ENCODE results near the gene MAPK8.

MAPK8 gene

DNA sequence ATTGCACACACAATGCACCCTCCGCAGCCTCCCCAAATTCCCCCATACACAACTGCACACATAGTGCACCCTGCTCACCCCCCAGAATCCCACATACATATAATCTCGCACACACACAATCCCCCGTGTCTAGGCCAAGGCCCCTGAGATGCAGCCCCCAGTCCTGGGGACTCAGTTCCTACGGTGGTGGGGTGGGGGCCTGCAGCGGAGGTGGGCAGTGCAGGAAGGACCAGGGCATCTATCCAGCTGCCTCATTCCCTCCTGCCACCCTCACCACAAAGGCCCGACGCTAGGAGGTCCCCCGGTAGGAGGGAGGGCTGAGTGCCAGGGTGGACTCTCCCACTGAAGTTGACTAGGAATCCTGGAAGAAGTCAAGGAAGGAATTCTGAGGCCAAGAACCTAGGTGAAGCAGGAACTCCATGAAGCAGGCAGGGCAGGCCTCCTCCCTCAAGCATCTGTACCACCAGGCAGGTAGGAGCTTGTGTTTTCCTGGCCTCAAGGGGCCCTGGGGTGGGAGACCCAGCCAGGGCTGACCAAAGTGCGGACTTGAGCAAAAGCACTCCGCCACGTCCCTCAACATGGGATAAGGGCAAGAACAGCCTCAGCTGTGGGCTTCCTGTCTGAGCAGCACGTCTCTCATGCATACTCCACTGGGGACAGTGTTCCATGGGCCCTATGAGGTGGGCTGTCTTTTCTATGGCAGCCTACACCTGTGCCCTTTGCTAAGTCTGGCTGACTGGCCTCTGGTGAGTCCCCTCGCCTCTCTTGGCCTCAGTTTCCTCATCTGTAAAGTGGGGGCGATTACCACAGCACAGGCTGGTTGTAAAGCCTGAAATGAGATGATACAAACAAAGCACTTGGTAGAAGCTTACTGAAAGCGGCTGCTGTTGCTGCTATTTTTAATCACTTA, 145.7 kb downstream of the MAPK8 start:
- DNase-seq: no peak

- DNase-seq: no peak
Measured at GRCh38 chr10:48452879-48453412, 146.5 kb downstream of the MAPK8 start.

DNA sequence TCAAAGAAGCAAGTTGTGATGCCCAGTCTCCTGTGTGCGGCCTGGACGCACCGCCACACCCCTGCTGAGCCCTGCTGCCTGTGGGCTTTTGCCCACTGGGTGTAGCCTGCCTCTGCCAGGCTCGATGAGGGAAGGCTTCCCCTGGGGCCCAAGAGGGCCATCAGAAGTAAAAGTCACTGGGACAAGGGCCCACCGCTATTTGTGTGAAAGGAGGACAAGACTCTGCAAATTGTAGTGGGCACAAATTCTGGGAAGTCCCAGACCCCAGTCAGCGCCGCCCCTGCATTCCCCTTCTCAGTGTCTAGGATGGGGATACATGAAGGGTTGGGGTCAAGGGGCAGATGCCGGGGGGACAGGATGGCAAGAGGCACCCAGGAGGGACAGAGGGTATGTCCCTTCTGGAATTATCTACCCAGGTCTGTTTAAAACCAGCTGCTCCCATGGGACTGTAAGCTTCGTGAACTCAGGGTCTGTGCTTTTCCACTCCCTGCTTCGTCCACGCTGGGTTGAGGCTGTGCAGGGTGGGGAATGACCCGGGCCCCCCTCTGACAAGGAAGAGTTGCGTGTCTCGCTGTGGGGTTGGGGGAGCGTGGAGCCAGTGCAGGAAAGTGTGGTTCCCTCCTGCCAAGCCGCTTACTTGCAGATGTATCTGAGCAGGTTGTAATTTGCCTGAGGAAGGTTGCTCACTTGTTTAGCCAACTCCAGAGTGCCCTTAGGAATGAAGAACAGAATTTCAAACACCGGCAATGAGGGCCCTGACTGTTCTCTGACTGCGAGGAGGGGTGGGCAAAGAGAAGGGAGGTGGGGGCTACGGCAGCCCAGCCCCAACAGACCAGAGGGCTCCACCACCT, 147.2 kb downstream of the MAPK8 start:
- DNase-seq: no peak

GRCh38 chr10:48454302-48455054, 148.0 kb downstream of the MAPK8 start:
- DNase-seq: no peak

DNA sequence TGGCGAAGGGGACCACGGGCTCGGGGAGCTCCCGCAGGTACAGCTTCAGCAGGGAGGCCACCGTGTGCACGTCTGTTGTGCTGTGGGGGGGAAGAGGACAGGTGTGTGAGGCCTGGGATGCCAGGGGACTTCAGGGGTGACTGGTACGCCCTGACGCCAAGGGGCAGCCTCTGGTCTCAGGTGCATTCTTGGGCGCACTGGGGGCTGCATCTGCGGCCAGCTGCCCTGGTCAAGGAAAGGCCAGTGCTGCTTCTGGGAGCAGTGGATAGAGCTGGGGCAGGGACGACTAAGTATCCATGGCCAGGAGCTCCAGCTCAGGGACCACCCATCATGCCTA, 148.5 kb downstream of the MAPK8 start:
- DNase-seq: no peak

DNA sequence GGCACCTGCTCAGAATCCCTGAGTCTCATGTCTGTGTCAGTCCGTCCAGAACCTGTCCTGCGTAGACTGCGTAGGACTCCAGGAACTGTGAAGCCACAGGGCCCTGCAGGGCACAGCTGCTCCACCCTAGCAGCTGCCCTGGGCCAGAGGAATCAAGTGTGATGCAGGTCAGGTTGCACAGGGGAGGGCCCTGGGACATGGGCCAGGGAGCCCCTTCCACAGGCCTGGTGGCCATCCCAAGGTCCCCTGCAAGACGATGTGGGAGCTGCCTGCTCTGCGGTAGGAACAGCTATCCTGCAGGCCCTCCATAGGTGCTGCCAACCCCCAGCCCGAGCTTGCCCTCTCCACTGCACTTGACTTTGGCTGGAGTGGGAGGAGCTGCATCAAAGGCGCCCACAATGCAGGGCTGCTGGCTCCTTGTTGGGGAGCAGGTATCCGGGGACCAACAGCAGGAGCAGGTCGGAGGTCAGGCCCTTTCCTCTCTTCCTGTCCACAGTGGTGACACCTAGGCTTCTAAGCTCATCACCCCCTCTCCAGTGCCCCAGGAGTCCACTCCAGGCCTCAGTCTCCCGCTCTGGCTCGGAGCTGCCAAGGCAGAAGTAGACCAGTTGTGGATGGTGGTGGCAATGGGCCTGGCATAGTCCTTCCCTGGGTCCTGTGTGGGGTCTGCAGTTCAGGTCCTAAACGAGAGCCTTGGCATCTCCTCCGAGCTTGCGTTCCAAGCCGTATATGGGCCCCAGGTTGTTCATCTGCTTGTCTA, 149.1 kb downstream of the MAPK8 start:
- DNase-seq: no peak

DNA sequence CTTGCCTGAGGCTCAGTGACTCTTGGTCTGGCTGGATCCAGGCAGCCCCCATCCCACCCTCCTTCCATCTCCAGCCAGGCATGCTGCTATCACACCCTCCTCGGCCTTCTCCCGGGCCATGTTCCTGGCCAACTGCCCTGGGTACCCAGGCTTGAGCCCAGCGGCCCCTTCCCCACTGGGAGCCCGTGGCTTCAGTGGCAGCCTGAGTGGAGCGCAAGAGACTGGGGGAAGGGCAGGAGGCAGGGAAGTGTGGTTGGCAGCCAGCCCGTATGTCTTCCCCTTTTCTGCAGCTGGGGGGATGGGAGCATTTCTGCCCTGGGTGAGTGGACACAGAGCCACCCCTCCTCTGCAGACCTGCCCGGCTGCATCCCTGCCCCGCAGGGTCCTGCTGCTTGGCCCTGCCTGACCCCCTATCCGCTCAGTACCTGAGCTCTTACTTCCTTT, 149.9 kb downstream of the MAPK8 start:
- no peak for DNase-seq

DNA sequence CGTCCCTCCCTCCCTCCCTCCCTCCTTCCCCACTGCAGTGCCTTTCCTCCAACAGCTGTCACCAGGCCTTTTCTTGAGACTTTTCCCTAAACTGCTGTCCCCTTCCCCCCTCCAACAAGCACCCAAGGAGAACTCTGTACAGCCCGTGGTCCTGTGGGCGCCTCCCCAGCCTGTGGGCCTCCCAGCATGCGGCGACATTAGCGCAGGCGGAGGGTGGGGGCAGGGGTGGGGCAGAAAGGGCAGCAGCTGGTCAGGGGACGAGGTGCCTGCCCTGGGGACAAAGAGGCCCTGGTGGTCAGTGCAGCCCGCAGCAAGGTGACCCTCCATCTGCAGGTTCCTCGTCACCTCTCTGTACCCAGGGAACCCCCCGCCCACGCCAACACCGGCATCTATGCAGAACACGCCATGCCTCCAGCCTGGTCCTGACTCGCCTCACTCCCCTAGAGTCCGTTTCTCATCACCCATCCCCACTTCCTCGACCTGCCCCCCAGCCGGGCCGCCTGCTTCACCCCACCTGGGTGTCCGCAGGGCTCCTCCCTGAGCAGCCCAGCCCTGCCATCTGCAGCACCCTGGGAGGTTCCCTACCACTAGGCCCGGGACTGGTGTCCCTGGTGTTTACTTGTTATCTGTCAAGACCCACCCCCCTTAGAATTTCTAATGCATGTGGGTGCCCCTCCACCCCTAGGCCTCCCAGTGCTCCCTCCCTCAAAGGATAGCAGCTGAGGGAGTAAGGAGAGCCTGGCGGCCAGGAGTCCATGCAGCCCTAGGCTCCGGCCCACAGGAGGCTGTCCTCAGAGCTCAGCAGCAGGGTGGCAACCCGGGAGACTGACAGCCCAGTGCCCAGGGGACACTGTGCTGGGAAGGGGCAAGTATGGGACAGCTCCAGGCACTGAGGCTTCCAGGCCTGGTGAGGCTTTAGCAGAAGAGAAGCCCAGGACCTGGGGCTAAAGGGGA, 150.6 kb downstream of the MAPK8 start:
- DNase-seq: no peak

- no peak for DNase-seq
Measured at GRCh38 chr10:48457949-48458661, 151.6 kb downstream of the MAPK8 start.

DNA sequence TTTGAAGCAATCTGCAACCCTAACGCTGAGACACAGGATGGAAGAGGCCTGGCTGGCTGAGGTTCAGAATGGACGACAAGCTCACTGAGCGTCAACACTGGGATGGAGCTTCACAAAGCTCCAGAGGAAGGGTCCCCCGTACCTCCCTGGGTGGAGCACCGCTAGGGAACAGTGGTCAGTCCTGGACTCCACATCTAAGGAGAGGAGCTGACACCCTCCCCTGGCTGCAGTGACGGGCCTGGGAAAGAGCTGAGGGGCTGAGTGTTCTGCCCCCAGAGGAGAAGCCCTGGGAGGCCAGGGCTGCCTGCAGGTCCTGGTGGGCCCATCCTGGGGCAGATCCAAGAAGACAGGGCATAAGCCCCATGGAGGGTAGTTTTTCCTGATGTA, 152.2 kb downstream of the MAPK8 start:
- DNase-seq: no peak

DNA sequence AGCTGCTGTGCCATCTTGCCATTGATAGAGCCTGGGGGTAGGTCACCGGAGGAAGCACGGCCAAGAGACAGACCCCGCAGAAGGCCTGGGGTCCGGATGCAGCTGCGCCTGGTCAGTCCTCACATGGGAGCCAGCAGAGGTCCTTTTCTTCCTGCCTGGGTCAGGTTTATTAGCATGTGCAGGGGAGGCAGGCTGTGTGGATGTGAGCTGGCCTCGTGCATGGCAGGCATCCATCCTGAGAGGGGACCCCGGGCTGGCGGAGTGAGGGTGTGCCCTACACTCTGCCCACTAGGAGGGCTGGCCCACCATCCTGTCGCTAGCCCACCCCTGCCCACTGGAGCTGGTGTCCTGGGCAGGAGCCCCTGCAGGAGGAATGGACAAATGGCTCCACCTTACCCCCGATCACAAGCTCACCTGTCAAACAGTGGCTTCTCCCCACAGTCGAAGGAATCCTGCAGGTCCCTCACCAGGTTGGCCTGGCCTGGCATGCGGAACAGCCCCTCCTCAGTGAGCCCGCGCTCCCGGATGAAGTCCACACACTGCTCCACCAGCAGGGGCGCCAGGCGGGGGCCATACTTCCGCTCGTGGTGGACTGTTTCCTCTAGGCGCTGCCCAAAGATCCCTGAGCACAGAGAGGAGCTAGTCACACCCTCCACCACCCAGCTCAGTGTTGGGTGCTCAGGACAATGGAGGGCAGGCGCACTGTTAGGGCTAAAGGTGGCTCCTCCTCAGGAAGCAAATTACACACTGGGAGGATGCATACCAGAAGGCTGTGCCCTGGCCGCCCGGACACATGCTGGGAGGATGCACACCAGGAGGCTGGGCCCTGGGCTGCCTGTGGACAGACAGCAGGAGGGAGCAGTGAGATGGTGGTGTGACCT, 153.0 kb downstream of the MAPK8 start:
- DNase-seq: no peak

DNA sequence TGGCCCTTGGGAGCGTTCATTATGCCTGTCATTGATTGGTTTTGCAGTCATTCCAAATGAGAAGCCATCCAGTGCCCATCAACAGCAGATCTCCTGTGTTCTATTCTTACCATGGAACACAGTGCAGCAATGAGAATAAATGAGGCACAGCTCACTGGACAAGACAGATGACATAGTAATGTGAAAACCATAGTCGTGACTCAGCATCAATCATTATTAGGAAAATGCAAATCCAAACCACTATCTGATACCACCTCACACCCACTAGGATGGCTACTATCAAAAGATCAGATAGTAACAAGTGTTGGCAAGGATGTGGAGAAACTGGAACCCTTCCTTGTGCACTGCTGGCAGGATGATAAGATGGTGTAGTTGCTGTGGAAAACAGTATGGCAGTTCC, 153.7 kb downstream of the MAPK8 start:
- DNase-seq: no peak

GRCh38 chr10:48461623-48462481, 155.4 kb downstream of the MAPK8 start:
- DNase-seq: no peak

DNA sequence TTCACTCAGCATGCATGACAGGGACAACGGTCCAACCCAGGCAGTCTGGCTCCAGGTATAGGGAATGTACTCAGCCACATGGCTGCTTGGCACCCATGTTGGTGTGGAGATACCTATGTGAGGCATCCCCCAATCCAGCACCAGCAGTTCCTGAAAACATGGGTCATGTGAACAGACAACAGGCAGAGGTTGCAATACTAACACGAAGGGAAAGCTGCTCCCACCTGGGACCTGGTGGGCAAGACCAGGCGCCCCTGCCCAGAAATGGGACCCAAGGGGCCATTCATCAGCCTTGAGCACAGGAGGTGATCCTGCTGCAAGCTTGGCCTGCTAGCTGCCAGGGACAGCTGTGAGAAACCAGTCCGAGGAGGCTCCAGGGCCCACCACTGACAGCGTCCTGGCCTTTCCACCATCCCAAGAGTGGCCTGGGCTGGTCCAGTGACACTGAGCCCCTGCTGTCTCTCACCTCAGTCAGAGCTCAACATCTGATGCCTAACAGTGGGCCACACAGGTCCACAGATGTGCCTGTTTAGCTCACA, 156.1 kb downstream of the MAPK8 start:
- DNase-seq: no peak

DNA sequence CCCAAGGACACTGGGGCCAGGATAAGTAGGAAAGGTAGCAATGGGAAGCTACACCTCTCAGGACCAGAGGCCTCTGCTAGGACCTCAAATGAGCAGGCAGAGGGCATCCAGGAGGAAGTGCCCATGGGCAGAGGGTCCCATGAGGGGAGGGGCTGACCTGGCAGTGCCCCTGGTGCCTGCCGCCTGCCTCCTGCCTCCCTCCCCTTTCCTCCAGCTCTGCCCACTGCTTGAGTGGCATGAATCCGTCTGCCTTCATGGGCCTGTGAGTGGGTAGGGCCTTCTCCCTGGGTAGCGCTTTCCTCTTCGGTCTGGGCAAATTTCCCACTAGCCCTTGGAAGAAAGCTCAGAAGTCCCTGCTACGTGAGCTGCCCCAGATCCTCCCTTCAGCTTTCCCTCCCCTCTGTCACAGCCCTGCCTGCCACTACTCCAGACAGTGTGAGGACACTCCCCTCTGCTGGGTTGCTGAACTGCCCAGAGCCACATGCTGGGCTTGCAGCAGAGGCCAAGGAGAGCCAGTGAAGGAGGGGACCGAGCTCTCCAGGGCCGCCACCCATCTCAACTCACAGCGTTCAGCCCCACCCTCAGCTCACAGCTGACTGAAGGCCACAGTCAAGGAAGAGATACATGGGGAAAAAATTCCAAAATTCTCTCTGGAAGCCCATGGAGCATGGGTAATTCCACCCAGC, 157.0 kb downstream of the MAPK8 start:
- no peak for DNase-seq

- no peak for DNase-seq
Measured at GRCh38 chr10:48464121-48464870, 157.8 kb downstream of the MAPK8 start.
